K562 (cell line): Measurements from ENCODE around the gene UBASH3A. TPM values are rescaled to one million over a fixed set of nuclear protein-coding genes. Genes with fewer than 3 reads are reported as not detected.

Experiments used
- CBFB ChIP-seq: sonication (generic); formaldehyde crosslinking; IDR thresholded peaks from 2 replicates; pipeline ENCODE4 v1.4.0; 2020; ENCODE audit warnings: mild to moderate bottlenecking, missing genetic modification reagents
- CEBPZ ChIP-seq: fragments of 150-350 bp; IDR thresholded peaks from 2 replicates; pipeline ENCODE4 v1.6.1; 2014; ENCODE audit warnings: low read depth, mild to moderate bottlenecking, low read length, borderline replicate concordance
- DACH1 ChIP-seq: fragments of 450-650 bp; IDR thresholded peaks from 2 replicates; pipeline ENCODE4 v1.6.1; 2018; ENCODE audit not compliant: partially characterized antibody
- DPF2 ChIP-seq: fragments of 450-650 bp; IDR thresholded peaks from 2 replicates; pipeline ENCODE4 v1.6.1; 2016
- ETS2 ChIP-seq: IDR thresholded peaks from 2 replicates; pipeline ENCODE4 v1.6.1; 2016; ENCODE audit warnings: borderline replicate concordance, missing genetic modification characterization, mild to moderate bottlenecking, moderate library complexity, missing compliant biosample characterization; ENCODE audit not compliant: poor library complexity, severe bottlenecking
- MAZ ChIP-seq, 2 experiments: fragments of 450-650 bp in 1 of 2; sonication (generic) in 1 of 2; formaldehyde crosslinking; IDR thresholded peaks in 1 of 2; conservative IDR thresholded peaks in 1 of 2; 2 replicates each; pipeline versions ENCODE4 v1.4.0 to v1.5.0; 2020; ENCODE audit warnings: mild to moderate bottlenecking in 1 of 2, missing genetic modification reagents in 1 of 2
- MEF2A ChIP-seq: IDR thresholded peaks from 2 replicates; pipeline ENCODE4 v1.6.1; 2011; ENCODE audit warnings: low read depth, mild to moderate bottlenecking, low read length, moderate library complexity; ENCODE audit not compliant: control insufficient read depth
- NFE2 ChIP-seq: IDR thresholded peaks from 2 replicates; pipeline ENCODE4 v1.6.1; 2014; ENCODE audit warnings: antibody characterized with exemption, low read depth
- NONO ChIP-seq, 2 experiments: fragments of 200-400 bp in 1 of 2; fragments of 450-650 bp in 1 of 2; formaldehyde crosslinking in 1 of 2; IDR thresholded peaks; 2 replicates each; pipeline ENCODE4 v1.6.1; 2017; ENCODE audit warnings: low read depth in 2 of 2, mild to moderate bottlenecking in 2 of 2, moderate library complexity in 2 of 2, low read length in 1 of 2
- RBFOX2 ChIP-seq: fragments of 200-400 bp; formaldehyde crosslinking; IDR thresholded peaks from 2 replicates; pipeline ENCODE4 v1.6.1; 2017; ENCODE audit warnings: low read depth, mild to moderate bottlenecking, low read length, moderate library complexity
- RCOR1 ChIP-seq, 2 experiments: IDR thresholded peaks; 2 replicates each; pipeline ENCODE4 v1.6.1; 2012; ENCODE audit warnings: low read depth in 2 of 2, low read length in 2 of 2, borderline replicate concordance in 1 of 2, improper control_type of control experiment in 1 of 2
- TEAD4 ChIP-seq, 2 experiments: sonication (generic) in 1 of 2; formaldehyde crosslinking in 1 of 2; IDR thresholded peaks; 2 replicates each; pipeline versions ENCODE4 v1.6.1 to v1.8.0; 2012 to 2022; ENCODE audit warnings: borderline replicate concordance in 1 of 2, inconsistent platforms in 1 of 2, low read length in 1 of 2, mild to moderate bottlenecking in 1 of 2, missing genetic modification reagents in 1 of 2
- TRIM24 ChIP-seq, 2 experiments: fragments of 450-650 bp; IDR thresholded peaks; 2 replicates each; pipeline ENCODE4 v1.6.1; 2016
- ZNF395 ChIP-seq: fragments of 200-800 bp; sonication (Bioruptor generic); IDR thresholded peaks from 2 replicates; pipeline ENCODE4 v1.6.1; 2017; ENCODE audit warnings: missing genetic modification characterization, missing compliant biosample characterization
- ZNF398 ChIP-seq: fragments of 250-450 bp; sonication (Bioruptor Pico); IDR thresholded peaks from 2 replicates; pipeline ENCODE4 v1.8.0; 2021; ENCODE audit warnings: moderate library complexity, mild to moderate bottlenecking, inconsistent platforms
- ZNF586 ChIP-seq: fragments of 450-650 bp; formaldehyde crosslinking; conservative IDR thresholded peaks from 2 replicates; pipeline ENCODE4 v1.4.0; 2020; ENCODE audit warnings: mild to moderate bottlenecking, moderate library complexity
- ZNF639 ChIP-seq, 2 experiments: fragments of 200-800 bp in 1 of 2; sonication (Bioruptor generic) in 1 of 2; sonication (generic) in 1 of 2; formaldehyde crosslinking in 1 of 2; IDR thresholded peaks in 1 of 2; conservative IDR thresholded peaks in 1 of 2; 2 replicates each; pipeline versions ENCODE4 v1.5.0 to v1.6.1; 2016 to 2020; ENCODE audit warnings: missing compliant biosample characterization in 1 of 2, missing genetic modification characterization in 1 of 2, missing genetic modification reagents in 1 of 2
- polyA plus RNA-seq, 8 experiments: library from polyadenylated mRNA; depleted of rRNA in 4 of 8; stranded (reverse) in 5 of 8; unstranded in 3 of 8; fragments of >200 nt; fragmentation: Nextera tagmentation in 2 of 8; fragmentation: Illumina TruSeq in 1 of 8; extraction: Ambion mirVana in 2 of 8; extraction: Trizol in 1 of 8; gene quantifications; 2 replicates each; pipeline versions ENCODE4 v1.2.1 to v1.2.3, GENCODE V29; 2011 to 2014; ENCODE audit warnings: inconsistent platforms in 1 of 8, missing spikeins in 1 of 8
- total RNA-seq, 7 experiments: library from RNA; depleted of rRNA in 6 of 7; stranded (reverse); fragments of >200 nt in 6 of 7; fragmentation: Illumina TruSeq in 2 of 7; extraction: Trizol in 2 of 7; gene quantifications; 2 replicates each; pipeline versions ENCODE4 v1.2.1 to v1.2.3, GENCODE V29; 2011 to 2021; ENCODE audit warnings: low replicate concordance in 1 of 7

UBASH3A gene
- total and polyA plus RNA-seq, 9 of the 15 experiments (the other 6 are each of a cell fraction or from before 2014, with no cell fraction given) = 0.23 to 1.8 (median 1.1) TPM

- no peak for TF ChIP-seq ZNF586 (CRISPR knock-in tag)
- no peak for TF ChIP-seq ZNF398 (CRISPR knock-in tag)
- peak; percentile 98 for TF ChIP-seq CBFB
- peak; percentile 44 for TF ChIP-seq DACH1
- peak in 1 of 2 experiments; percentile 47; a peak in 1 of 4 replicates for TF ChIP-seq TRIM24 (IDR thresholded peaks at IDR 0.05)
- peak; percentile 61 for TF ChIP-seq DPF2
- TF ChIP-seq CEBPZ = no peak
- TF ChIP-seq NONO (IDR thresholded peaks at IDR 0.05; ENCODE audit: low read depth in 2 of 2, low read length in 1 of 2) = no peak
- no peak for TF ChIP-seq ETS2 (tag)
- TF ChIP-seq MAZ (CRISPR knock-in tag; conservative IDR thresholded peaks at IDR 0.05 in 1 of 2, IDR thresholded peaks at IDR 0.05 in 1 of 2) = peak in 1 of 2 experiments; percentile 35; a peak in 1 of 4 replicates
- TF ChIP-seq TEAD4 (IDR thresholded peaks at IDR 0.05; ENCODE audit: low read length) = peak; percentile 71
- TF ChIP-seq TEAD4 (CRISPR knock-in tag; IDR thresholded peaks at IDR 0.05; ENCODE audit: borderline replicate concordance) = no peak
- 0 out of 2 replicates have a peak, but pooled peaks have one; percentile 2 for TF ChIP-seq NFE2
- TF ChIP-seq RBFOX2 = no peak
- TF ChIP-seq MEF2A = 0 out of 2 replicates have a peak, but pooled peaks have one; percentile 21
- TF ChIP-seq RCOR1 (IDR thresholded peaks at IDR 0.05; ENCODE audit: borderline replicate concordance in 1 of 2, low read depth in 2 of 2, low read length in 2 of 2) = peak in 1 of 2 experiments; percentile 52; a peak in 1 of 4 replicates
- TF ChIP-seq ZNF639 (CRISPR knock-in tag; conservative IDR thresholded peaks at IDR 0.05 in 1 of 2, IDR thresholded peaks at IDR 0.05 in 1 of 2) = peak in 1 of 2 experiments; percentile 62; a peak in 1 of 4 replicates
- peak; percentile 79 for TF ChIP-seq ZNF395 (CRISPR knock-in tag)
These were observed 61.5 kb downstream of the UBASH3A start (continued) for GRCh38 chr21:42465008-42465802.
